Measurements from ENCODE around the gene CNST.

DNA sequence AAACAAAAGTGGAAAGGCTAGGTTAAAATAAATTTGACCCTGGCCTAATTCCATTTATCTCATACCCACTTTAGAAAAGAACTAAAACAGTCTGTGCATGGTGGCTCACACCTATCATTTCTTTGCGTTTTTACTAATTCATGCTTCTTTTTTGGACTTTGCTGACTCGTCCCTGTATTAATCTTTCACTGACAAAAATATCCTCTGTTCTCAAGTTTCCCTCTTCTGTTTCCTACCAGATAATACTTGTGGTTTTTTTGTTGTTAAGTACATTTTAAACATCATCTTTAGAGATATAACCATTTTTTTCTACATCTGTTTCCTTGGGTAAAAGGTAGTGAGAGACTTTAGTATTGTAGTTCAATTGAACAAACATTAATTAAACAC, 11.5 kb downstream of the CNST start:
- TF ChIP-seq GATA2 (IDR thresholded peaks at IDR 0.05; ENCODE audit: low read depth, low read length) (no peak), GATA3 (IDR thresholded peaks at IDR 0.05; ENCODE audit: low read depth, low read length) (no peak)
